Central memory CD8-positive, alpha-beta T cell (primary cell): ENCODE measurements around the gene HMX1.

Experiments
- ATAC-seq: fragments of 150-1000 bp; cut with Tn5 transposase; replicated peaks from 2 replicates; pipeline ENCODE4 v1.10.0; 2022; ENCODE audit warnings: mild to moderate bottlenecking, moderate FRiP score, moderate number of reproducible peaks; ENCODE audit not compliant: poor library complexity, severe bottlenecking; ENCODE audit errors: extremely low read depth
- DNase-seq, 2 donors: peaks; one replicate each; pipeline ENCODE4 v3.0.0; 2021; ENCODE audit warnings: low spot score in 2 of 2
- H3K27ac Mint-ChIP-seq: one replicate; pipeline ENCODE4 v1.8.0; 2022; ENCODE audit warnings: low read depth, mild to moderate bottlenecking, moderate library complexity, mixed read lengths
- H3K27me3 Mint-ChIP-seq: one replicate; pipeline ENCODE4 v1.8.0; 2022; ENCODE audit warnings: mixed read lengths
- H3K36me3 Mint-ChIP-seq: one replicate; pipeline ENCODE4 v1.8.0; 2022; ENCODE audit warnings: mild to moderate bottlenecking, moderate library complexity, mixed read lengths; ENCODE audit not compliant: insufficient read depth
- H3K4me1 Mint-ChIP-seq: one replicate; pipeline ENCODE4 v1.8.0; 2022; ENCODE audit warnings: mixed read lengths
- H3K4me3 Mint-ChIP-seq: one replicate; pipeline ENCODE4 v1.8.0; 2022; ENCODE audit warnings: mild to moderate bottlenecking, moderate library complexity, mixed read lengths
- H3K9me3 Mint-ChIP-seq: one replicate; pipeline ENCODE4 v1.8.0; 2022; ENCODE audit warnings: mixed read lengths

Gene HMX1

GRCh38 chr4:8913858-8914460, 42.3 kb upstream of the HMX1 start:
- H3K4me1 Mint-ChIP-seq = peaks cover 5% of the 10 kb centered on the region
- ATAC-seq (no peak), DNase-seq (peak in 1 of 2 donors; percentile 12)
- no peaks in the 10 kb centered on the region for H3K9me3 Mint-ChIP-seq
- no peak overlapping the region for H3K27ac Mint-ChIP-seq
- H3K4me3 Mint-ChIP-seq = no peak overlapping the region
- H3K27me3 Mint-ChIP-seq = peaks cover 5% of the 10 kb centered on the region
- no peaks in the 10 kb centered on the region for H3K36me3 Mint-ChIP-seq

DNA sequence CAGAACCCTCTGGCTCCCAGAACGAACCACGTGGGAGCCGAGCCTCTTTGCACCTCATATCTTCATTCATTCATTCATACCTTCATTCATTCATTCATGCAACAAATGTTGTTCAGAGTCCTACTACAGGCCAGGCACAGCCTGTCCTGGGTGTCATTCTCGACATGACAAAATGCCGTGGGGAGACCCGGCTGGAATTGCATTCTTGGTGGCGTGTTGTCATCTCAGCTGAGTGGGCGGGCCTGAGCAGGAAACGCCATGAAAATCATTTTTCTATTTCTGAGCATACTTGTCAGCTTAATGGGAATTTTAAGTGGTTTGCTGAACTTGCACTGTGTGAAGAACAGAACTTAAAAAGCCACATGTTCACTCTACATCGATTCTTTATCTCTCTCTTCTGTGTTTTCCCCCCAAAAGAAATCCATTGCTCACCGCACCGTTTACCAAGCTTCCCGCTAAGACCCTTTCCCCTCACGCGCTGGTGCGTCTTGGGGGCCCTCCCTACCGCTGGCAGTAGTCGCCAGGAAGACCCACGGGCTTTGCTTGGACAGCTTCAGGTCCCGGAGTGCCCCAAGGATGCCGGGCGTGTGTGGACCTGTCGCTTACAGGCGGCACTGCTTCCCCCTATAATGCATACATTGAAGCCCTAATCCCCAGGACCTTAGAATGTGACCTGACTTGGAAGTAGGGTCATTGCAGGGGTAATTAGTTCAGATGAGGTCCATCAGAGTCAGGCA, 41.6 kb upstream of the HMX1 start:
- peaks cover 5% of the 10 kb centered on the region for H3K4me1 Mint-ChIP-seq
- ATAC-seq = no peak
- no peaks in the 10 kb centered on the region for H3K36me3 Mint-ChIP-seq
- H3K27me3 Mint-ChIP-seq = no peaks in the 10 kb centered on the region
- no peaks in the 10 kb centered on the region for H3K9me3 Mint-ChIP-seq
- H3K27ac Mint-ChIP-seq = no peak overlapping the region
- peak in 1 of 2 donors; percentile 3 for DNase-seq
- no peak overlapping the region for H3K4me3 Mint-ChIP-seq

- ATAC-seq = no peak
- Mint-ChIP-seq H3K9me3 (no peaks in the 10 kb centered on the region), H3K27ac (no peak overlapping the region), H3K36me3 (no peaks in the 10 kb centered on the region), H3K4me1 (peaks cover 2% of the 10 kb centered on the region), H3K4me3 (no peak overlapping the region), H3K27me3 (no peaks in the 10 kb centered on the region)
- peak in 1 of 2 donors; percentile 0 for DNase-seq
These were observed 40.9 kb upstream of the HMX1 start for GRCh38 chr4:8912506-8912905.

DNA sequence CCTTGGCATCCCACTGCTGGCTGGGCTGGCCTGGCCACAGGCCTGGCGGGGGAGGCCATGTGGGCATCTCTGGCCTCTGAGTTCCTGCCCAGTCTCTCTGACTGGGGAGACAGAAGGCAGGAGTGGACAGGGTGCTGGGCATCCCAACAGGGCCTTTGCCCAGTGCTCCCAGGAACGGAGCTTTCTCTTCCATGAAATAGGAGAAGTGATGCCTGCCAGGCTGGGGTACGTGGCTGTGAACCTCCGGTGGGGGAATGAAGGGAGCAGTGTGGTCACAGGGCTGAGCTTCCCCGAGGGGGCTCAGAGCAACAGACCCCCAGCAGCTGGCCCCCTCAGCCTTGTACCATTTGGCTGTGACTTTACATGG, 40.4 kb upstream of the HMX1 start:
- peak in 1 of 2 donors; percentile 4 for DNase-seq
- H3K27me3 Mint-ChIP-seq = no peaks in the 10 kb centered on the region
- no peaks in the 10 kb centered on the region for H3K36me3 Mint-ChIP-seq
- no peaks in the 10 kb centered on the region for H3K4me1 Mint-ChIP-seq
- no peak for ATAC-seq
- no peaks in the 10 kb centered on the region for H3K9me3 Mint-ChIP-seq
- no peak overlapping the region for H3K27ac Mint-ChIP-seq
- H3K4me3 Mint-ChIP-seq = no peak overlapping the region

GRCh38 chr4:8911316-8912088, 39.9 kb upstream of the HMX1 start:
- H3K9me3 Mint-ChIP-seq = no peaks in the 10 kb centered on the region
- no peaks in the 10 kb centered on the region for H3K36me3 Mint-ChIP-seq
- no peaks in the 10 kb centered on the region for H3K4me1 Mint-ChIP-seq
- DNase-seq = peak in 1 of 2 donors; percentile 5
- ATAC-seq = no peak
- H3K4me3 Mint-ChIP-seq = no peak overlapping the region
- H3K27me3 Mint-ChIP-seq = no peaks in the 10 kb centered on the region
- no peak overlapping the region for H3K27ac Mint-ChIP-seq

- H3K4me1 Mint-ChIP-seq = no peaks in the 10 kb centered on the region
- DNase-seq = no peak
- no peaks in the 10 kb centered on the region for H3K9me3 Mint-ChIP-seq
- no peaks in the 10 kb centered on the region for H3K36me3 Mint-ChIP-seq
- H3K27me3 Mint-ChIP-seq = no peaks in the 10 kb centered on the region
- no peak for ATAC-seq
- no peak overlapping the region for H3K4me3 Mint-ChIP-seq
- no peak overlapping the region for H3K27ac Mint-ChIP-seq
These were observed 39.2 kb upstream of the HMX1 start for GRCh38 chr4:8910822-8911315.

DNA sequence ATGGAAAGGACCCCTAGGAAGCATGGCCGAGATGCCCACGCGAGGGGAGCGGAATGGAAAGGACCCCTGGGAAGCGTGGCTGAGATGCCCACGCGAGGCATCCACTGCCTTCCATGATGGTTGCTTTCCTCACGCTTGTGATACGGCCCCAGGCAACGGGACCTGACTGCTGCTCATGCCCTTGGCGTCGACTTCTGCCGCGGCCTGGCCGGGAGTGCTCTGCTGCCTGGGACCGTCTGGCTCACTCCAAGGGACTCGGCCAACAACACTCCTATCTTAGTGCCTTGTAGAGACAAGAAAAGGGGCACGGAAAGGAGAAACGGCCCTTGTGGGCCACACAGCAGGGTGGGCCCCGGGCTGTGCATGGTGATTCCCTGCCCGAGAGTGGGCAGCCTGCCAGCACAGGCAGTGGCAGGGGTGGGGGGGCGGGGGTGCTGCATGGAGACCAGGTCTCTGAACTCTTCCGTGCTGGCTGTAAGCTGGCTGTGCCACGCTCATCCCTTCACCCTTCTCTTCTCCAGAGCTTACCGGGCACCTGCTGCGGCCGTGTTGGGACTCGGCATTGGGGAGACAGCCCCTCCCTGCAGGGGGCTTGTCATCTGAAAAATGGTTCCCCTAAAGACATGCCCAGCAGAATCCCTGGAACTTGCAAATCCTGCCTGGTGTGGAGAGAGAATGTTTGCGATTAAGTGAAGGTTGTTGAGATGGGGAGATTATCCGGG, 38.6 kb upstream of the HMX1 start:
- no peaks in the 10 kb centered on the region for H3K36me3 Mint-ChIP-seq
- H3K4me3 Mint-ChIP-seq = no peak overlapping the region
- H3K4me1 Mint-ChIP-seq = no peaks in the 10 kb centered on the region
- H3K9me3 Mint-ChIP-seq = no peaks in the 10 kb centered on the region
- ATAC-seq (no peak), DNase-seq (no peak)
- H3K27me3 Mint-ChIP-seq = no peaks in the 10 kb centered on the region
- no peak overlapping the region for H3K27ac Mint-ChIP-seq

GRCh38 chr4:8909548-8909947, 37.9 kb upstream of the HMX1 start:
- Mint-ChIP-seq H3K4me3 (no peak overlapping the region), H3K27me3 (no peaks in the 10 kb centered on the region), H3K27ac (no peak overlapping the region), H3K4me1 (no peaks in the 10 kb centered on the region), H3K9me3 (no peaks in the 10 kb centered on the region), H3K36me3 (no peaks in the 10 kb centered on the region)
- no peak for ATAC-seq
- DNase-seq = no peak

GRCh38 chr4:8908206-8908893, 36.7 kb upstream of the HMX1 start:
- no peaks in the 10 kb centered on the region for H3K9me3 Mint-ChIP-seq
- no peak overlapping the region for H3K4me3 Mint-ChIP-seq
- DNase-seq (no peak), ATAC-seq (no peak)
- H3K27me3 Mint-ChIP-seq = no peaks in the 10 kb centered on the region
- H3K27ac Mint-ChIP-seq = no peak overlapping the region
- peaks cover 2% of the 10 kb centered on the region for H3K36me3 Mint-ChIP-seq
- no peaks in the 10 kb centered on the region for H3K4me1 Mint-ChIP-seq

GRCh38 chr4:8907596-8908205, 36.1 kb upstream of the HMX1 start:
- Mint-ChIP-seq H3K4me1 (no peaks in the 10 kb centered on the region), H3K9me3 (no peaks in the 10 kb centered on the region), H3K27ac (no peak overlapping the region), H3K4me3 (no peak overlapping the region), H3K27me3 (no peaks in the 10 kb centered on the region), H3K36me3 (peaks cover 2% of the 10 kb centered on the region)
- no peak for ATAC-seq
- DNase-seq = no peak

GRCh38 chr4:8906991-8907595, 35.5 kb upstream of the HMX1 start:
- Mint-ChIP-seq H3K27me3 (no peaks in the 10 kb centered on the region), H3K36me3 (peaks cover 3% of the 10 kb centered on the region), H3K27ac (no peak overlapping the region), H3K4me3 (no peak overlapping the region), H3K4me1 (no peaks in the 10 kb centered on the region), H3K9me3 (no peaks in the 10 kb centered on the region)
- DNase-seq (no peak), ATAC-seq (no peak)
